Osteoblast (primary cell): ENCODE results near the gene MYOD1. TPM values are rescaled to one million over a fixed set of nuclear protein-coding genes. Genes with fewer than 3 reads are reported as not detected.
A peak's percentile ranks its signal among the peaks of the same experiment; 100 is the strongest.

Experiments
- DNase-seq: peaks from one replicate; pipeline ENCODE4 v3.0.0; 2011; ENCODE audit warnings: low spot score, mixed read lengths; ENCODE audit not compliant: insufficient read length; ENCODE audit errors: missing footprints
- H2AFZ ChIP-seq: 2 replicates; pipeline ENCODE4 v1.6.0; 2011; ENCODE audit warnings: mild to moderate bottlenecking, low read length
- H3K27ac ChIP-seq: 2 replicates; pipeline ENCODE4 v1.5.1; 2011; ENCODE audit warnings: mild to moderate bottlenecking, low read depth, low read length, moderate library complexity
- H3K27me3 ChIP-seq: 2 replicates; pipeline ENCODE4 v1.6.0; 2012; ENCODE audit warnings: mild to moderate bottlenecking, control low read depth, inconsistent platforms, low read length, moderate library complexity; ENCODE audit not compliant: insufficient read depth
- H3K36me3 ChIP-seq: 2 replicates; pipeline ENCODE4 v1.5.1; 2011; ENCODE audit warnings: mild to moderate bottlenecking, low read length, control low read depth, moderate library complexity; ENCODE audit not compliant: insufficient read depth
- H3K4me1 ChIP-seq: 2 replicates; pipeline ENCODE4 v1.5.1; 2011; ENCODE audit warnings: mild to moderate bottlenecking, low read length, control low read depth, moderate library complexity; ENCODE audit not compliant: insufficient read depth
- H3K4me2 ChIP-seq: 2 replicates; pipeline ENCODE4 v1.6.0; 2011; ENCODE audit warnings: mild to moderate bottlenecking, low read length; ENCODE audit not compliant: insufficient read depth
- H3K4me3 ChIP-seq: fragments of 200-600 bp; sonication (generic); 3 replicates; pipeline ENCODE4 v1.5.1; 2012; ENCODE audit warnings: mild to moderate bottlenecking, low read length, inconsistent platforms; ENCODE audit not compliant: insufficient read depth
- H3K79me2 ChIP-seq: 2 replicates; pipeline ENCODE4 v1.6.0; 2012; ENCODE audit warnings: mild to moderate bottlenecking, low read length, control low read depth, inconsistent platforms; ENCODE audit not compliant: insufficient read depth
- H3K9me3 ChIP-seq: 2 replicates; pipeline ENCODE4 v1.5.1; 2011; ENCODE audit warnings: low read depth, low read length, control low read depth
- H4K20me1 ChIP-seq: 2 replicates; pipeline ENCODE4 v1.6.0; 2012; ENCODE audit warnings: mild to moderate bottlenecking, low read length, control low read depth; ENCODE audit not compliant: insufficient read depth
- CTCF ChIP-seq: IDR thresholded peaks from 2 replicates; pipeline ENCODE4 v1.5.1; 2011; ENCODE audit warnings: mild to moderate bottlenecking, low read depth, low read length, moderate library complexity; ENCODE audit errors: extremely low read depth
- total RNA-seq: library from RNA; depleted of rRNA; stranded (reverse); fragments of >200 nt; gene quantifications from 2 replicates; pipeline ENCODE4 v1.2.3, GENCODE V29; 2012

MYOD1 gene
- total RNA-seq, 1 donor, result not detected

- Histone ChIP-seq H3K4me2 (no peak overlapping the region), H3K4me3 (no peak overlapping the region), H3K36me3 (no peaks in the 10 kb centered on the region), H3K4me1 (no peaks in the 10 kb centered on the region), H4K20me1 (no peaks in the 10 kb centered on the region), H3K27me3 (peaks cover 10% of the 10 kb centered on the region), H3K27ac (no peak overlapping the region), H3K79me2 (no peaks in the 10 kb centered on the region), H2AFZ (no peak overlapping the region), H3K9me3 (no peaks in the 10 kb centered on the region)
- TF ChIP-seq CTCF, result no peak
- DNase-seq, result no peak
These were observed 33.8 kb downstream of the MYOD1 start for GRCh38 chr11:17753153-17753552.

- H4K20me1 ChIP-seq, result no peaks in the 10 kb centered on the region
- DNase-seq, result peak; percentile 35
- no peaks in the 10 kb centered on the region for H3K79me2 ChIP-seq
- no peak overlapping the region for H3K4me3 ChIP-seq
- TF ChIP-seq CTCF, result no peak
- no peaks in the 10 kb centered on the region for H3K36me3 ChIP-seq
- no peak overlapping the region for H3K27ac ChIP-seq
- peaks cover 10% of the 10 kb centered on the region for H3K27me3 ChIP-seq
- H3K9me3 ChIP-seq, result no peaks in the 10 kb centered on the region
- no peak overlapping the region for H3K4me2 ChIP-seq
- no peaks in the 10 kb centered on the region for H3K4me1 ChIP-seq
- H2AFZ ChIP-seq, result no peak overlapping the region
These were observed 34.3 kb downstream of the MYOD1 start for GRCh38 chr11:17753641-17754040.

- Histone ChIP-seq H3K9me3 (no peaks in the 10 kb centered on the region), H4K20me1 (no peaks in the 10 kb centered on the region), H3K27me3 (peaks cover 6% of the 10 kb centered on the region), H2AFZ (no peak overlapping the region), H3K79me2 (no peaks in the 10 kb centered on the region), H3K4me1 (no peaks in the 10 kb centered on the region), H3K4me3 (no peak overlapping the region), H3K36me3 (no peaks in the 10 kb centered on the region), H3K4me2 (no peak overlapping the region), H3K27ac (no peak overlapping the region)
- peak; percentile 9 for DNase-seq
- TF ChIP-seq CTCF, result no peak
These were observed 36.5 kb downstream of the MYOD1 start for GRCh38 chr11:17755891-17756290.

- TF ChIP-seq CTCF, result peak; percentile 58
- Histone ChIP-seq H3K9me3 (no peaks in the 10 kb centered on the region), H3K27ac (no peak overlapping the region), H3K4me2 (no peak overlapping the region), H4K20me1 (no peaks in the 10 kb centered on the region), H2AFZ (no peak overlapping the region), H3K36me3 (no peaks in the 10 kb centered on the region), H3K79me2 (no peaks in the 10 kb centered on the region), H3K4me1 (no peaks in the 10 kb centered on the region), H3K27me3 (peaks cover 8% of the 10 kb centered on the region), H3K4me3 (no peak overlapping the region)
- DNase-seq, result peak; percentile 90
These were observed 41.0 kb downstream of the MYOD1 start for GRCh38 chr11:17760102-17761029.
